NCI-H524 treated with DMSO at 0.1 percent for 48 hours (cell line): Measurements from ENCODE around the gene FAXDC2.
"Not testable (repeated sequence)": the region's sequence is repeated elsewhere in the genome, so short reads cannot be mapped to it uniquely, and the experiment has no call there.

ENCODE experiments used
- DNase-seq: peaks from one replicate; lab custom pipeline; 2025; lab: John Stamatoyannopoulos, UW

Gene FAXDC2

DNA sequence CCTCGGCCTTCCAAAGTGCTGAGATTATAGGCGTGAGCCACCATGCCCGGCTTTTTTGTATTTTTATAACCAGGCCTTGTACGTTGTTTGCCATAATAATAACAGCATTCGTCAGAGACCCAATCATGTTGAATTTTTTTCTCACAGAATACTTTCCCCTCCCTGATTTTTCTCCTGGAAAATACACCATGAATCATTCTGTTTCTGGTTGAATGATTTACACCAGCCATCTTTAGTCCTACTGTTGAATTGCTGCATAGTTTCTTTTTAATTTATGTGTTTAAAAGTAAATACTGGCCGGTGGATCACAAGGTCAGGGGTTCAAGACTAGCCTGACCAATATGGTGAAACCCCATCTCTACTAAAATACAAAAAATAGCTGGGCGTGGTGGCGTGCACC, 11.5 kb upstream of the FAXDC2 start:
- no peak for DNase-seq

DNA sequence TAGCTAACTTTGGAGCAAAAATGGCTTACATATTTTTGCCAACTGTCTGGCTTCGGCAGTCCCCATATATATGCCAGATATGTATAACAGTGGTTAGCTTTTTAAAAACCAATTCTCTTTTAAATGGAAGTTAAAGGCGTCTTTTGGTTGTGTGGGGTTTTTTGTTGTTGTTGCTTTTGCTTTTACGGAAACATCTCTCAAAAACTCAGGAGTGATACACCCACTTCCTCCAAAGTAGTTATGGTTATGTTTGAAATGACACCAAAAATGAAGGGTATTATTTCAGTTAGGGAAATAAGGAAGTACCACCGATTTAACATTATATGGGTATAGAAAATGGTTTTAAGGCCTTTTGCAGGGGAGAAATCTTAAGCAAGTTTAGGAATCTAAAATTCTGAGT, 10.4 kb upstream of the FAXDC2 start:
- DNase-seq = no peak

DNA sequence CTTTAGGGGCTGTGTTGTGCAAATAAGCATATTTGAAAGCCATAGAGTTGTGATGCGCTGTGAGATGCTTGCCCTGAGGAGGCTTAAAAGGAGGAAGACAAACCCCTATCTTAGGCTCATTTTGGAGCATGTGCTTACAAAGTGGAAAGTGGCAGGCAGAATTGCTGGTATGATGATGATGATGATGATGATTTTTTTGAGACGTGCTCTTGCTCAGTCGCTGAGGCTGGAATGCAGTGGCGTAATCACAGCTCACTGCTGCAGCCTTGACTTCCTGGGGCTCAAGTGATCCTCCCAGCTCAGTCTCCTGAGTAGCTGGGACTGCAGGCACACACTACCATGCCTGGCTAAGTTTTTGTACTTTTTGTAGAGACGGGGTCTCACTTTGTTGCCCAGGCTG, 9.7 kb upstream of the FAXDC2 start:
- no peak for DNase-seq

DNA sequence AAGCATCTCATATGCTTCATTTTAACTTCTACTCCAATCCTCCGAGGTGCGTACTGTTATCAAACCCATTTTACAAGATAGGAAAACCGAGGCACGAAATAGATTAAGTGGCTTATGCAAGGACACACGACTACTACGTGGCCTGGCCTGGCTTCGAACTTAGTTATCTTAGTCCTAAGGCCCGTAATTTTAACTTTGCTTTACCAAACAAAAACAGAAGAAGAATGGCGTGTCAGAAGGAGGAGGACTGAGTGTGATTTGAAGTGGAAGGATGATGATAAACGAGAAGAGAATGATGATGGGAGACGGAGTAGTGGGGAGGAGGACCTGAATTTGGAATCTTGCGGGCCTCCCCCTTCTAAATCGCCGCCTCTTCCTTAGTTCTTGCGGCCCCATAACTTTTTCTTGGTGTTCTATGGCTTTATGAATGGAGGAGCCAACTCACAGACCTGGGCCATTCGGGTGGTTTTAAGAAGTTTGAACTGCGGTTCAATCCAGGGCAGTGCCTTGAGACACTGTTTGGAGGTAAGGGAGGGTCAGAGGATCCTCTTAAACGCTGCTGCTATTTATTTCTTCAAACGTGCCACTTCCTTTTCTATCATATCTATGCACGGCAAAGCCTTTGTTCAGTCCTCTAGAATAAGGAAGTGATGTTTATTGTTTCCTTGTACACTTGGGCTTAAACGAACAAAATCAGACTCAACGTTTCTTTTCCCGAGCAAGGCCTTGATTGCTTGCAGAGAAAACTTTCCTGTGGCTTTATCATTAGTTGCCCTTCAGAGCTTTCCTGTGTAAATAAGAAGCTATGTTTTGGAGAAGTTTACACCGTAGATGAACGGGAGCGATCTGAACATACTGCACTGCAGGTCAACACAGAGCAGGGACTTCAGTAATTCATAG, 8.8 kb upstream of the FAXDC2 start:
- DNase-seq = no peak

DNA sequence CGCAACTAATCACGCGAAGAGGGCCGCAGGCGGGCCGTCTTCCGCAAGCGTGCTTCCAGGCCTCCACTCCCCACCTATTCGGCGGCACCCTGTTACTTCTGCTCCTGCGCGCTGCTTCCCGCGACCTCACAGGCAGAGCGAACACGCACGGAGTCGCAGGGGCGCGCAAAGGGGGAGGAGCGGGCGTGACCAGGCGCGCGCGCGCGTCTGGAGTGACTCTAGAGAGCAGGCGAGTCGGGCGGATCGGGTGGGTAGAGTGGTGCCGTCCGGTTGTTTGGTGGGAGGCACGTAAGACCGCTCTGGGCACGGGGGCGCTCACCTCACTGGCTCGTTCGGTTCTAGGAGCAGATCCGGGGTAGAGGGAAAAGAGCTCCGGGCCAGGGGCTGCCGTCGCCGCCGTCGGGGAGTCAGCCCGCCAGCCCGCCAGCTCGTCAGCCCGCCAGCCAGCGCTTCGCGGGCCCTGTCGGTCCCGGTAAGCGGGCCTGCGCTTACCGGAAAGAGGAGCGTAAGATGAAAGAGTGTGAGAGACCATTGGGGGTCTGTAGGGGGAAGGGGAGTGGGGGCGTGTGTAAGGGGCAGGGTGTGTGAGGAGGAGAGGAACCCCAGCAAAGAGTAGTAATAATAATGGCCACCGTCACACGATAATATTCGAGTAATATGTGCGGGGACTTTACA, 8.0 kb upstream of the FAXDC2 start, which contains the start of gene CNOT8:
TSS of gene CNOT8 (plus strand) at position 331 of the 675 bp plus-strand sequence. CDS start 4,652 bp downstream, outside the sequence.
- peak; percentile 88 for DNase-seq

DNA sequence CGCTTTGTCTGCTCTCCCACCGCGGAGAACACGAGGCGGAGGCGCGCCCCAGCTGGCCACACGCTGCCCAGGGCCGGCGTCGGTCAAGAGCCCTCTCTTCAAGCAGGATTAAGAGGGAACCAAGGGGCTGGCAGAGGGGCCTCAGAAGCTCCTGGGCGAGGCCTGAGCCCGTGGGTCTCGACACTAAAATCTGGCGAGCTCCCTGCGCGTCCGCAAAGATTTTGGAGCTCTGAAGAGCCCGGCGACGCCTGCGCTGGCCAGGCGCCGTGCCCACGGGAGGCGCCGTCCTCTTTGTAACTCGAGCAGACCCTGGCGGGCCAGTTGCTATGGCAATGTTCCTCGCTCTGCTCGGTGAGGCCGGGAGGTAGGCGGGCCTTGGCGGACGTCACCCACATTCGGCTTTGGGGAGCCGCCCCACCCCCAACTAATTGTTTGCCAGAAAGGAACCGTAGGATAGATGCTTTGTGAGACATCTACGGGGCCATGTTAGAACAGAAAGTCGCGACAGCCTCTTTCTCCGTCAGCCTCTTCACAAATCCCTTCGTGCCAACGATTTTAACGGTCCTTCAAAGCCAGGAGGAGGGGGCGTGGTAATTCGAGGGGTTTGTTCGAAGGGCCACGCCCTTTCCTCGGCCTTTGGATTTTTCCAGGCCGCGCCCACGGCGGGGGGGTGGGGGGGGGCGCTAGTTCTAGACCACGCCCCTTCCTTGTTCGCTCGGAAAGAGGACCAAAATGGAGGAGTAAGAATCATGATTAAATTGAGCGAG, 7.3 kb upstream of the FAXDC2 start:
- peak; percentile 81 for DNase-seq

DNA sequence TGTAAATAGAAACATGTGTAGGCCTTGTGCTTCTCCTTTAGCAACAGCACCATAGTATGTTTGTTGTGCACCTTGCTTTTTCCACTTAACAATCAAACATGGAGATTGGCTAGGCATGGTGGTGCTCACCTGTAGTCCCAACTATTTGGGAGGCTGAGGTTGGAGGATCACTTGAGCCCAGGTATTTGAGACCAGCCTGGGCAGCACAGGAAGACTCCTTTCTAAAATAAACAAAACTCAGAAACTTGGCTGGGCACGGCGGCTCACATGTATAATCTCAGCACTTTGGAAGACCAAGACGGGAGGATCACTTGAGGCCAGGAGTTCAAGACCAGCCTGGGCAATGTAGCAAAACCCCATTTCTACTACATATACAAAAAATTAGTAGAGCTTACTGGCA, 948 bp upstream of the FAXDC2 start:
- no peak for DNase-seq

DNA sequence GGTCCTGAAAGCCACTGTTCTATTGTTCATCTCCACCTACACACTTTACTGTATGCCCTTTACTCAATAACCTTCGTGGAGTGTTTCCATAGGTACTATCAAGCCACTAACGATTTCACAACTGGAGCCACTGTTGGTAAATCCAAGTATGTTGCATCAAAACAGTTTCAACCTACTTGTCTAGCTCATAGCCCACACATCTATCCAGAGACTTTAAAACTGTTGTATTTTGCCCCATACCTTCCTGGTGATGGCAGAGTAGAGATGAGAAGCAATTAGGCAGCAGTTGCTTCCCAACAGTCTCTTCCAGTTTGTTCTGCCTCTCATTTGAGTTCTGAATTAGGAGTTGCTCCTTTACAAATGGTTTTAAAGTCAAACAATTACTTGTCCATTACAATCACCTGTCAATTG, 607 bp downstream of the FAXDC2 start:
- DNase-seq = no peak

DNA sequence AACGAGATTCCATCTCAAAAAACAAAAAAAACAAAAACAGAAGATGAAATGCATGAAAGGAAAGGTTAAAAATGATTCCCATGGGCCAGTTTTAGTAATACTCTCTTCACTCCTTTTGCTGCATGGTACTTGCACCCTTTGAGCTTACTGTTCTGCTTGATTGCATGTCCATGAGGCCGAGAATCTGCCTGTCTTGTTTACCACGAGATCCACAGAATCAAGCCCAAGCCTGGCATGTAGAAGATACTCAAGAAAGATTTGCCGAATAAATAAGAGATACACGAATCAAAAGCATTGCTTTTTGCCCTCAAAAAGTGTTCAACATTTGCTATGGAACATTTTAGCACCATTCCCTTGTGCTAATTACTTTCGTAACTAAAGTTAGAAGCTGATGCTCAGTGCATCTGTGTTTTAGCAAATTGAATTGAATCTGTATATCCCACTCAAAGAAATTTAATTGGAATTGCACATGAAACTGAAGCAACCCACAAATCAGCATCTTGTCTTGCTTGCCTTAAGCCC, 1.1 kb downstream of the FAXDC2 start:
- no peak for DNase-seq

DNA sequence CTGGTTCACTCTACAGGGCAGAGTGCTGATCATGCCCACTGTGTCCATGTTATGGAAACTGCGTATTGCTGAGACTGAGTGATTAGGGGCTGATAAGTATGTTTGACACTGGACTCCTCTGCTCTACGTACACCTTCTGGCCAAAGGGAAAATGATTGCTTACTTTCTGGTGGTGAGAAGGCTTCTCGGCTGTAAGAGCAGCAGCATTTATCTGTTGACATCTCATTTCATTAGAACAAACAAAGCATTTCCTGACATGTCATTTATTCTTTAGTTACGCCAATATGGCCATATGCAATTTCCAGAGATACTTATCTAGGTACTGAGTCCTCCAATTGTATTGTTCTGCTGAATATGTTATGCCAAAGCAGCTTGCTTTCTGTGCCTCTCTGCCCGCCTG, 5.6 kb downstream of the FAXDC2 start:
- no peak for DNase-seq

DNA sequence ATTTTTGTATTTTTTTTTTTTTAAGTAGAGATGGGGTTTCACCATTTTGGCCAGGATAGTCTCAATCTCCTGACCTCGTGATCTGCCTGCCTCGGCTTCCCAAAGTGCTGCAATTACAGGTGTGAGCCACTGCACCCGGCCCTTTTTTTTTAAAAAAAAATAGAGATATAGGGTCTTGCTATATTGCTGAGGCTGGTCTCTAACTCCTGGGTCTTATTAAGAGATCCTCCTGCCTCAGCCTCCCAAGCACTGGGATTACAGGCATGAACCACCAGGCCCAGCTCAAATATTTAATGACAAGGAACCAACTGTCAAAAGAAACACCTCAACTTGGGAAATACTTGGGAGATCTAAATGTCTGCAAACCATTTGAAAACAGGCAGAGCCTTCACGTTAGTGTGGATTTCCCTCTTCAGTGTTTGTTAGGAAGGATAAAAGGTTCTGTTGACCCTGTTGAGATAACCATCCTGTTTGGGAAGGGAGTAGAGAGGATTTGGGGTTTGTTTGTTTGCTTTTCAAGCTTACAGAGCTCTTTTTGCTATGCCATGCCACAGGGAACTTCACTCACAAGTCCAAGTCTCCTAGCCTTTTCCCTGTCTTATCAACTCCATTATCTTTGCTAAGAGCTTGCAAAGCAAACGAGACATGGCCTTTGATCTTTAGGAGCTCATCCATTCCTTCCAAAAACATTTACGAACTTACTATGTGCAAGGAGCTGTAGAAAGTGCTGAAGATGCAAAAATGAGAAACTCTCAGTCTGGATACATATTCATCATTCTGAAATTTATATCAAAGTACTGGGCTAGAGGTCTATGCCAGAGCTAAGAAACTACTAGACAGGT, 7.5 kb downstream of the FAXDC2 start:
- no peak for DNase-seq

DNA sequence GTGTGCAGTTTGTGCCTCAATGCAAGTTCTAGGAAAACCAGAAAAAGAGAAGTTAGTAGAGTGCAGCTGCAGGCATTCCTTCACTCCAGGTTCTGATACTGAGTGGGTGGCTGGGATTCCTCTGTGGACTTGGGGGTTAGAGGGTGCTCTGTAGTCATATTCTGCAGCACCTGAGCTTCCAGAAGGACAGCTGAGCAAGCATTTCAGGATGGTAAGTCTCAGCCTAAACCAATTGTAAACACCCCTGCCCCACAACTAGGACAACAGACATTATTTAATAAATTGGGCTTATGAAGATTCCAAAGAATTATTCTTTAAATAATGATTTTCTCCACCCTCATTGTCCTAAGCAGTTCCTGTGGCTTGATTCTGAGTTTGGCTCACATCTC, 9.1 kb downstream of the FAXDC2 start:
- DNase-seq = no peak

DNA sequence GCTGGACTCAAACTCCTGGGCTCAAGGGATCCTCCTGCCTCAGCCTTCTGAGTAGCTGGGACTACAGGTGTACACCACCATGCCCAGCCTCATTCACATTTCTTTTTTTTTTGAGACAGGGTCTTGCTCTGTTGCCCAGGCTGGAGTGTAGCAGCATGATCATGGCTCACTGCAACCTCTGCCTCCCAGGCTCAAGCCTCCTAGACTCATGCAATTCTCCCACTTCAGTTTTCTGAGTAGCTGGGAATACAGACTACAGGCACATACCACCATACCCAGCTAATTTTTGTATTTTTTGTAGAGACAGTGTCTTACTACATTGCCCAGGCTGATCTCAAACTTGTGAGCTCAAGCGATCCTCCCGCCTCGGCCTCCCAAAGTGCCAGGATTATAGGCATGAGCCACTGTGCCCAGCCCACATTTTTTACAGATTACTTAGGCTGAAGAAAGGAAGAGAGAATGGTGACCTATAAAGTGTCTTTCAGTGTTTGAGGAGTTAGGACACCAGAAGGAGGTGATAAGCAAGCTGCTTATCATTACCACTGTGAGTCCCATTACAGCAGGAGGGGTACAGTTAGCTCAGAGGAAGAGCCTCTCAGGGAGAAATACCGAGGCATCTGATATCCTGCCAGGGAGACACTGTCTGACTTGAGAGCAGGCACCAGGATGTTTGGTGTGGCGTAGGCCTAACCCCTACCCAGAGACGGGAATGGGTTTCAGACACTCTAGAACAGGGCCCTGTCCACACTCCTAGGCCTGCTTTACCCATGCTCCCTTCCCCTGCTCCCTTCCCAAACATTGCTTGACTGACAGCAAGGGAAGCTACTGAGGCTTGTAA, 9.7 kb downstream of the FAXDC2 start:
- no peak for DNase-seq

DNA sequence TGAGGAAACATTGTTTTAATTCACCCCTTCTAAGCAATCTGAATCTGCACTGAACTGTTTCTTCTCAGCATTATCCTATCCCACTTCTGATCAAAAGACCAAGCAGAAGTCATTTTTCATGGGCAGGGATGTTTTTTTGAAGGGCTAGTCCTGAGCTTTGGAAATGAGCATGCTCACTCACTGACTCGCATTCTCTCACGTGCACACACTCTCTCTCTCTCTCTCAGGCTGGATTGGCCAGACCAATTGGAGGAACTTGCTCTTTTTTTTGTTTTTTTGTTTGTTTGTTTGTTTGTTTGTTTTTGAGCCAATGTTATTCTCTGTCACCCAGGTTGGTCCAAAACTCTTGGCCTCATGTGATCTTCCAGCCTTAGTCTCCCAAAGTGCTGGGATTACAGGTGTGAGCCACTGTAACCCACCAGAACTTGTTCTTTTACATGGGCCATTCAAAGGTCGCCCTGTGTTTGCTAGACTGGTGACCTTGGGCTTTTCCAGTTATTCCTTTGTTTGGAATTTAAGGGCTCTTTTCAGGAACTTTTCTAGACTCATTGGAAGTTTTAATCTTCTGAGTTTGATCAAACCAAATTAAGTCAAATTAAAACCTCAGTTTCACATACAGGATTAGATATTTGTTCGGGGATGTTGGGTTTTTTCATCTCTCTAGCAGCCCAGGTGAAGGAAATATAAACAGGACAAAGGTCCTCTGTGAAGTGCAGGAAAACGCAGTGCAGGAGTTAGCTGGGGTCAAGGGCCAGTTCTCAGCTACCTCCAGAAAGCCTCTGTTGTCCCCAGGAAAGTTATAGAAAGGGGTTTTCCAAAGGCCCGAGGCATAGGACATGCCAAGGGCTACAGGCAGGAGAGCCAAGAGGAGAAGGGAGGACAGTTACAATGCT, 13.1 kb downstream of the FAXDC2 start:
- DNase-seq = no peak

DNA sequence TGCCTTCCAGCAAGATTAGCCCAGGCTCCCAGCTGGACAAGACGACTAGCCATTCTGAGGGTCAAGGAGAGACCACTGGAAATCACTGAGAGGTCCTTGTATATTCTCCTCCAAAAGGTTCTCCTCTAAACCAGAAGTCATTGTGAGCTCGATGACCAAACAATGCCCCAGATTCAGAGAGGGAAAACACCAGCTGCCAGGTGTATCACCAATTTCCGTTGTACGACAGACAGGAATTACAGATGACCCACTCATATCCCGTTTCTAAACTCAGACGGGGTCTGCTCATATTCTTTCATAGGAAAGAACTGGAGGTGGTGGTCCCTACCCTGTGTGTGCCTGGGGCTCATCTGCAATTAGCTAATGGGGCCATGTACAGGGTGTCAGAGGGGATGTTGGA, 14.2 kb downstream of the FAXDC2 start:
- DNase-seq = no peak

DNA sequence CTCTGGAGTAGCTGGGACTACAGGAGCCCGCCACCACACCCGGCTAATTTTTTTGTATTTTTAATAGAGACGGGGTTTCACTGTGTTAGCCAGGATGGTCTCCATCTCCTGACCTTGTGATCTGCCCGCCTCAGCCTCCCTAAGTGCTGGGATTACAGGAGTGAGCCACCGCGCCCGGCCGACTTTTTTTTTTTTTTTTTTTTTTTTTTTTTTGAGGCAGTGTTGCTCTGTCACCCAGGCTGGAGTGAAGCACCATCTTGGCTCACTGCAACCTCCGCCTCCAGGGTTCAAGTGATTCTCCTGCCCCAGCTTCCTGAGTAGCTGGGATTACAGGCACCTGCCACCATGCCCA, 14.7 kb downstream of the FAXDC2 start:
- DNase-seq = not testable (repeated sequence)

DNA sequence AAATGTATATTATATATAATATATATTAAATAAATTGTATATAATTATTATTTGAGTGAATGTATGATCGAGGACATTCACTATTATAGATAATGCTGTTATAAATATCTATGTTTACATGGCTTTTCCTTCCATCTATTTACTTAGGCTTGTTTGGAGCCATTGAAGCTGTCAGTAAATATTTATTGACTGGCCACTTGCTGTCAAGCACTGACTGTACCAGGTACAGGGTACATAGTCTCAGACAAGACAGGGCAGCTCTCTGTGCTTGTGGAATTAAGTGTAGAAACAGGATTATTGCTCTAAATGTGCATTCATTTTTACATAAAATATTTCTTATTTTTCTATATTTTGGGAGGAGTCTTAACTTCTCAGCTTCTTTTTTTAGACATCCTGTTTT, 16.4 kb downstream of the FAXDC2 start:
- no peak for DNase-seq

DNA sequence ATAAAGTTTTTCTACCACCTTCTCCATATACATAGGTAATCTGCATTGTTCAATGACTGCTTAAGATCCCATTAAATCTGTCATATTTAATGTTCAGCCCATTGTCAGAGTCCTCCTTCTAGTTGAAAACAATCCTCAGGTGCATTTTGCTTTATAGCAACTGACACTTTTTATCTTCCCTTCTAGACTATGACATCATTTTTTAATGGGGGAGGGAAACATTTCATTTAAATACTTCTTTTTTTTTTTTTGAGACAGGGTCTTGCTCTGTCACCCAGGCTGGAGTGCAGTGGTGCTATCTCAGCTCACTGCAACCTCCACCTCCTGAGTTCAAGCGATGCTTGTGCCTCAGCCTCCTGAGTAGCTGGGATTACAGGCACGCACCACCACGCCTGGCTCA, 17.6 kb downstream of the FAXDC2 start:
- not testable (repeated sequence) for DNase-seq

DNA sequence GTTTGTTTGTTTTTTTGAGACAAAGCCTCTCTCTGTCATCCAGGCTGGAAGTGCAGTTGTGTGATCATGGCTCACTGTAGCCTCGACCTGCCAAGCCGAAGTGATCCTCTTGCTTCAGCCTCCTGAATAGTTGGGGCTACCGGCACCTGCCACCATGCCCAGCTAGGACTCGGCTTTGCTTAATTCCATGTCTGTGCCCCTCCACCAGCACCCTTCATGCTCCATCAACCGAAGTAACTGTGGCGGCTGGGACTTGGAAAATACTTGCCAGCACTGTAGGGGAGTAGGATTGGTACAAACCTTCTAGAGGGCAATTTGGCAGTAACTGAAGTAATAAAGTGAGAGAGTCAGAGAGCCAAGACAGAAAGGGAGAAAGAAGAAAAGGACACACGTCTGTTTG, 19.0 kb downstream of the FAXDC2 start:
- DNase-seq = no peak

DNA sequence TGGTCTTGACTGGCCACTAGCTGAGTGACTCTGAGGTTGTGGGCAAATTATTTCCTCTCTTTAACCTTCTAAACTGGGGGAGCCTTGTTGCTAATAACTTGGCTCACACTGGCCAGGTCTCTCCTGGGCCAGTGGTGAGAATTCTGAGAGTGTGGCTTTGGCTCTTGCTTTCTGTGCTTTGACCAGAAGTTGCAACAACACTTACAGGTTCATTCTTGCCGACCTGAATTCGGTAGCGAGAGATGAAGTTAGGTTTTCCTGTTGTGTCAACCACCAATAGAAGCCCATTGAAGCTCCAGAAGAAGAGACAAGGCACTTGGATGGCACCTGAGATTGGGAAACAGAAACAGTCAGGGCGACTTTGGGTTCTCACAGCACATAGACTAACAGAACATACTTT, 19.8 kb downstream of the FAXDC2 start:
- DNase-seq = no peak
